22Rv1 (cell line): ENCODE data around the gene NSG1.
A peak's percentile ranks its signal among the peaks of the same experiment; 100 is the strongest.

Experiments
- CTCF ChIP-seq: fragments of 450-650 bp; IDR thresholded peaks from 2 replicates; pipeline ENCODE4 v1.5.1; 2017; ENCODE audit warnings: mild to moderate bottlenecking
- ZFX ChIP-seq: fragments of 450-650 bp; IDR thresholded peaks from 2 replicates; pipeline ENCODE4 v1.6.1; 2017; ENCODE audit warnings: antibody characterized with exemption, borderline replicate concordance

GRCh38 chr4:4430492-4431195 is 43.7 kb downstream of the NSG1 start:
- peak; percentile 91 for TF ChIP-seq CTCF
- no peak for TF ChIP-seq ZFX
